Gastroesophageal sphincter (tissue), 4 donors: Measurements from ENCODE around the gene CFAP100. TPM values are rescaled to one million over a fixed set of nuclear protein-coding genes. Genes with fewer than 3 reads are reported as not detected.

Source experiments
- ATAC-seq: fragments of 150-250 bp; one replicate; pipeline ENCODE4 v1.9.1; 2016; ENCODE audit warnings: mild to moderate bottlenecking, moderate library complexity
- H3K27ac ChIP-seq, 4 donors: fragments of 200-600 bp; sonication (generic) in 3 of 4; 1 replicate in 3 of 4; 2 replicates in 1 of 4; pipeline ENCODE4 v1.5.1; 2016 to 2019
- H3K27me3 ChIP-seq: fragments of 200-600 bp; sonication (generic); one replicate; pipeline ENCODE4 v1.5.1; 2019
- H3K36me3 ChIP-seq, 2 donors: fragments of 200-600 bp; sonication (generic); one replicate each; pipeline ENCODE4 v1.5.1; 2019; ENCODE audit warnings: control low read depth in 1 of 2
- H3K4me1 ChIP-seq, 3 donors: fragments of 200-600 bp; sonication (generic); 1 replicate in 2 of 3; 2 replicates in 1 of 3; pipeline ENCODE4 v1.5.1; 2016 to 2019; ENCODE audit warnings: control low read depth in 2 of 3
- H3K4me3 ChIP-seq, 2 donors: fragments of 200-600 bp; sonication (generic); one replicate each; pipeline ENCODE4 v1.5.1; 2019; ENCODE audit warnings: mild to moderate bottlenecking in 1 of 2, moderate library complexity in 1 of 2
- H3K9me3 ChIP-seq, 3 donors: fragments of 200-600 bp; sonication (generic); one replicate each; pipeline ENCODE4 v1.5.1; 2017 to 2019; ENCODE audit warnings: control low read depth in 2 of 3
- CTCF ChIP-seq, 4 experiments: fragments of 200-600 bp in 2 of 4; fragments of 450-650 bp in 2 of 4; sonication (generic) in 1 of 4; IDR thresholded peaks; one replicate each; pipeline ENCODE4 v1.5.1; 2017 to 2019; ENCODE audit warnings: antibody characterized with exemption in 4 of 4, mild to moderate bottlenecking in 2 of 4, moderate library complexity in 2 of 4
- EP300 ChIP-seq: sonication (generic); formaldehyde crosslinking; IDR thresholded peaks from one replicate; pipeline ENCODE4 v1.6.1; 2017; ENCODE audit warnings: antibody characterized with exemption, mild to moderate bottlenecking
- POLR2A ChIP-seq, 2 donors: fragments of 450-650 bp; IDR thresholded peaks; one replicate each; pipeline ENCODE4 v1.6.1; 2017; ENCODE audit warnings: antibody characterized with exemption in 2 of 2, mild to moderate bottlenecking in 2 of 2, moderate library complexity in 1 of 2
- POLR2AphosphoS5 ChIP-seq: sonication (generic); formaldehyde crosslinking; IDR thresholded peaks from one replicate; pipeline ENCODE4 v1.6.1; 2017; ENCODE audit warnings: antibody characterized with exemption
- WGBS, 2 donors: methylation state at CpG; one replicate each; pipeline ENCODE4 v1.1.5; 2018; ENCODE audit warnings: low coverage in 1 of 2; 5-methylcytosine and 5-hydroxymethylcytosine counted together
- total RNA-seq, 4 donors: library from RNA; depleted of rRNA; stranded (reverse); fragments of >200 nt; gene quantifications; one replicate each; pipeline ENCODE4 v1.1.0, GENCODE V29; 2016

CFAP100 gene
- total RNA-seq, 4 donors from 2014 or later: not detected

DNA sequence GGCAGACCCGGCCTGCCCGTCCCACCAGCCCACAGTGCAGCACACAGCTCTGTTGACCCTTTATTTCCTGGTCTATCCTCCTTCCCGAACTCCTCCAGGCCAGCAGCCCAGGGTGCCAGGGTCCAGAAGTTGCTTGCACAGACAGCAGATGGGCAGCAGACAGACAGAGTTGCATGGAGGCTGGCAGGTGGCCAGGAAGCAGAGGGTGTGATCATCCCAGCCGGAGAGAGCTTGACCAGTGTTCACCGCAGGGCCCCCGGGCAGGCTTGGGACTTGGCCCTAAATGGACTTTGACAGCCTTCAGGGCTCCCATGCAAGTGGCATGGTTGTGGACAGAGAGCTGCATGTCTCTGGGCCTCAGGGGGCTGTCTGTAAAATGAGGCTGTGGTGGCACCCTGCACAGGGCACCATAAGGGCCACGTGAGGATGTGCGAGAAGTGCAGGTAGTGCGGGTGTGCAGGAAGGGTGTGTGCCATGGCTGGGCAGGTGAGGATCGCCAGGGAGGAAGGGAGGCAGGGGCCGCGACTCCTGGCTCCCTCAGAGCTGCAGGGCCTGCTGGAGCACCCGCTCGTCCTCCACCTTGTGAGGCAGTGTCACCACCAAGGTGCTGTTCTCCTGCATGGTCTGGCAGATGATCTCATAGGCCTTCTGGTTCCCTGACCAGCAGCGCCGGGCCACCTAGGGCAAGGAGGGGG lies 87.2 kb downstream of the CFAP100 start:
- TF ChIP-seq CTCF (IDR thresholded peaks at IDR 0.05) (no peak), POLR2A (IDR thresholded peaks at IDR 0.05) (no peak), POLR2AphosphoS5 (no peak), EP300 (no peak)
- Histone ChIP-seq H3K27me3 (no peaks in the 10 kb centered on the region), H3K36me3 (no peaks in the 10 kb centered on the region), H3K9me3 (no peaks in the 10 kb centered on the region), H3K4me1 (peaks cover 0 to 2% (median 0%) of the 10 kb centered on the region in 3 donors), H3K4me3 (no peak overlapping the region), H3K27ac (no peak overlapping the region)
- peak; percentile 2 for ATAC-seq
- WGBS, 2 donors: 83 to 93% methylated on average over 5 to 7 of the region's 16 CpGs

GRCh38 chr3:126482503-126483255 lies 88.0 kb downstream of the CFAP100 start:
- H3K27ac ChIP-seq: no peak overlapping the region
- no peak overlapping the region for H3K4me3 ChIP-seq
- H3K36me3 ChIP-seq: no peaks in the 10 kb centered on the region
- no peak for ATAC-seq
- H3K9me3 ChIP-seq: no peaks in the 10 kb centered on the region
- 81 to 94% methylated on average over 7 to 14 of the region's 15 CpGs for WGBS, 2 donors
- TF ChIP-seq POLR2A (IDR thresholded peaks at IDR 0.05) (no peak), EP300 (no peak), CTCF (IDR thresholded peaks at IDR 0.05) (no peak), POLR2AphosphoS5 (no peak)
- no peaks in the 10 kb centered on the region for H3K27me3 ChIP-seq
- no peaks in the 10 kb centered on the region for H3K4me1 ChIP-seq

DNA sequence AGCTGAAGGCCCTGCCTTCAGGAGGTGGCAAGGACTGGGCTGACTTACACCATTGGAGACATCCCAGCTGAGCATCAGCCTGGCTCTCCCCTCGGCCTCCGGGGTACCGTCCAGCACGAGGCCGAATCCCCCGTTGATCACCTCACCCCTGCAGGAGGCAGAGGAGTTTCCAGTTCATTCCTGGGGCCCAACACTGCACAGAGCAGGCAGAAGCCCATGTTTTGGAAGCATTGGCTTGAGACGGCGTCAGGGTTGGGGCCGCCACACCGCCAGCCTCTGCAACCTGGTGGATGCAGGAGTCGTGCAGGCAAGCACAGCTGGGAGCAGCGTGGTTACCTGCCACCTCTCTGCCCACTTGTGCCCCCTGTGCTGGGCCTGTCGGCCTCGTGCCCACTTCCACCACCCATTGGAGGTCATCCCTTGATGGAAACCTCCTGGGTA lies 88.6 kb downstream of the CFAP100 start:
- WGBS, 2 donors: 78 to 100% methylated on average over 1 to 2 of the region's 14 CpGs
- Histone ChIP-seq H3K9me3 (no peaks in the 10 kb centered on the region), H3K36me3 (no peaks in the 10 kb centered on the region), H3K4me1 (no peaks in the 10 kb centered on the region), H3K27me3 (no peaks in the 10 kb centered on the region), H3K4me3 (no peak overlapping the region), H3K27ac (no peak overlapping the region)
- no peak for TF ChIP-seq POLR2AphosphoS5
- ATAC-seq: no peak

- 73 to 76% methylated on average over 3 of the region's 3 CpGs for WGBS, 2 donors
- ATAC-seq: no peak
- no peaks in the 10 kb centered on the region for H3K27me3 ChIP-seq
- TF ChIP-seq EP300: no peak
- H3K36me3 ChIP-seq: no peaks in the 10 kb centered on the region
- no peak overlapping the region for H3K27ac ChIP-seq
- H3K4me3 ChIP-seq: no peak overlapping the region
- H3K4me1 ChIP-seq: no peaks in the 10 kb centered on the region
- H3K9me3 ChIP-seq: no peaks in the 10 kb centered on the region
Measured at GRCh38 chr3:126484148-126484547, 89.4 kb downstream of the CFAP100 start.

DNA sequence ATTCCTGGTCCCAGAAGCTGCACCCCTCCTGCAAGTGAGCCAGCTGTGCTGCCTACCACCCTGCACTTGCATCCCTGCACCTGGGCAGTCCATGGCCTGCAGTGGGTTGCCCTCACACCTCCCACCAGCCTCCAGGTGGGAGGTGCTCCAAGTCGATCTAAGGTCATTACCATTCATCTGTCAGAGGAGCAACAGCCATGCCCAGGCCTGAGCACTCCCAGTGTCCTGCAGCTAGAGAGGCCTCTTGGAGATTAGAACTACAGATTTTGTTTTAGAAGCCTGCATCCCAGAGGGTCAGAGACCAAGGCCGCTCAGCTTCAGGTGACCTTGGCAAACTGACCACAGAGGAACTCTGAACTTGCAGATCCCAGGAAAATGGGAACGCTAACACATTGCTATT lies 90.0 kb downstream of the CFAP100 start:
- H3K27ac ChIP-seq: no peak overlapping the region
- TF ChIP-seq CTCF (IDR thresholded peaks at IDR 0.05): no peak
- TF ChIP-seq POLR2AphosphoS5: no peak
- no peak for TF ChIP-seq POLR2A (IDR thresholded peaks at IDR 0.05)
- TF ChIP-seq EP300: no peak
- H3K36me3 ChIP-seq: no peaks in the 10 kb centered on the region
- no peak for ATAC-seq
- WGBS, 2 donors: 100% methylated on average over 1 to 2 of the region's 3 CpGs
- no peaks in the 10 kb centered on the region for H3K4me1 ChIP-seq
- no peaks in the 10 kb centered on the region for H3K9me3 ChIP-seq
- H3K27me3 ChIP-seq: peaks cover 3% of the 10 kb centered on the region
- no peak overlapping the region for H3K4me3 ChIP-seq
